NCI-H2227 treated with DMSO at 0.1 percent for 48 hours (cell line): Measurements from ENCODE around the gene LRRC14B.

Source experiments
- DNase-seq: peaks from one replicate; lab custom pipeline; 2025; lab: John Stamatoyannopoulos, UW

Gene LRRC14B

DNA sequence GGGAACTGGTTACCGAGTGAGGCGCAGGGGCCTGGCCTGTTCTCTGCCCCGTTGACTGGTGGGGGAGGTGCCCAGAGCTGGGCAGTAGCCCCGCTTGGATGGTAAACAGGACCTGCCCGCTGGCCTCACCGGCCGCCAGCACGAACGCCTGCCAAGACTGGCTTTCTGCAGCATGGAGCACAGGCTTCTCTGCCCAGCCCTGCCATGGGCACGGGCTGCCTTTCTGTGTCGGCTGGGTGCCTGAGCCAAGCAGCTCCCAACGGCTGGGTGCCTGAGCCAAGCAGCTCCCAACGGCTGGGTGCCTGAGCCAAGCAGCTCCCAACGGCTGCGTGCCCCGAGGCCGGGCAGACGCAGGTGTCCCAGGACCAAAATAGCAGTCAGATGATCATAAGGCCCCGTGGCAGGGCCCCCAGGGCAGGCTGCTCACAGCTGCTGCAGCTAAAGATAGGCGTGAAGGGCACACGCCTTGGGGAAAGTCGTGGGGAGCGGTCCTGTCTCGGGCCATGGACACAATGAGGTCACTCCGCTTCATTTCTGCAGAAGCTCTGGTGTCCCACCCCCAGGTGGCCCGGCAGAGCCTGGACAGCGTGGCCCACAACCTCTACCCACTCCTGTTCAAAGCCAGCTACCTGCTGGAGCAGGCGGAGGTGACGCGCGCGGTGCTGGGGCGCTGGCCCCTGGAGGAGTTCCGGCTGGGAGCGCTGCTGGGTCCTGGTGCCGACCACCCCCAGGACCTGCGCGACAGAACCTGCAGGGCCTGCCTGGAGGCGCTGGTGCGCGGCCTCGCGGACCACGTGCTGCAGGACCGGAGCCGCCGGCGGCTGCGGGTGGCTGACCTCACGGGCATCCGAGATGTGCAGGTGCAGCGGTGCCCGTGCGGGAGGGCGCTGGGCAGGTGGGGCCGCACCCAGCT lies at the start of gene LRRC14B:
TSS of gene LRRC14B (plus strand) at position 460 of the 913 bp plus-strand sequence. CDS start at position 504, 44 bp downstream.
- no peak for DNase-seq

DNA sequence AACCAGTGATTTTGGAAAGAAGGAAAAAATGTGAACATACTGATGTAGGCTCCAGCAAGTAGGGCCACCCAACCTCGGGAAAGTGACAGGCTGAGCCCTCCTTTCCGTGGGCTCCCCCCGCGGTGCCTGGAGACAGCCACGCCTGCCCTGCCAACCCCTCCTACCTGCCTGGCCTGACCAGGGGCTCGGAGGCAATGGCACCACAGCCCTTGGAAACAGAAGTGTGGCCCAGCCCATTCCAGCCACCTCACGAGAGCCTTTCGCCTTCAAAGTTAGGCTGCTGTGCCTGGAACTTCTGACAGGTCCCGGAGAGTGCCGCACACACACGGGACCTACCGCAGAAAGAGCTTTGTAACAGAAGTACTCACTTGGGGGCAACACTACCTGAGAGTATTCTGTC lies 49.5 kb upstream of the LRRC14B start:
- DNase-seq, result no peak

- no peak for DNase-seq
Measured at GRCh38 chr5:142246-142810, 49.0 kb upstream of the LRRC14B start.

DNA sequence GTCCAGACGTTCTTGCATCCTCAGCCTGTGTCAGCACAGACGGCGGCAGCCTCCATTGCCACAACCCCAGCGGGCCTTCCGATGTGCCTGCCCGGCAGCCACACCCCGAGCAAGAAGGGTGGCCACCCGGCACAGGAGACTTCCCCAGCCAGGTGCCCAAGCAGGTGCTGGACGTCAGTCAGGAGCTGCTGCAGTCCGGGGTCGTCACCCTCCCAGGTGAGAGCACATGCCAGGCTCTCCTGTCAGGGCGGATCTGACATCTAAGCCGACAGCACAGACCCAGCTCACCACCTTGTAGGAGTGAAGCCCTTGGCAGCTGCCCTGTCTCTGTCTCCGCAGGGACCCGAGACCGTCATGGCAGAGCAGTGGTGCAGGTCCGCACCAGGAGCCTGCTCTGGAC lies 48.3 kb upstream of the LRRC14B start:
- no peak for DNase-seq

- no peak for DNase-seq
Measured at GRCh38 chr5:144941-145340, 46.4 kb upstream of the LRRC14B start.

DNA sequence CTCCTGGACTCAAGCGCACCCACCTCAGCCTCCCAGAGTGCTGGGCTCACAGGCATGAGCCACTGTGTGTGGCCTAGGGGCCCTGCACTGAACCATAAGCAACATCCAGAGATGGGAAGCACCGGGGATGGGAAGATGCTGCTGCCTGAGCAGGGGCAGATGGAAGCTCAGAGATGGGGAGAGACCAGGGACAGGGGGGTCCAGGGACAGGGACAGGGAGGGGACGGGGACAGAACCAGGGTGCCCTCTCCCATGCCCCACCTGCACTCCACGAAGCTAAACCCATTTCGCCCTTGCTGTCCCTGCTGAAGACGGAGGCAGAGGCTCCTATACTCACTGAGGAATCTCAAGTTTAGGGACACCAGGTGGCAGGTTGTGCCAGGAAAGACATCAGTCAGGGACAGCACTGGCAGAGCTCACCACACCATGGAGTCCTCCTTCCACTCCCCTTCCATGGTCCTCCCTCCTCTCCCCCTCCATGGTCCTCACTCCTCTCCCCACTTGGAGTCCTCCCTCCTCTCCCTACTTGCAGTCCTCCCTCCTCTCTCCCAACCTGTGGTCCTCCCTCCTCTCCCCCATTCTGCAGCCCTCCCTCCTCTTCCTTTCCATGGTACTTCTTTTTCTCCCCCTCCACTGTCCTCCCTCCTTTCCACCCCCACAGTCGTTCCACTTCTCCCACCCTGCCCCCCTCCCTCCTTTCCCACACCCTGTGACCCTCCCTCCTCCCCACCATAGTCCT lies 45.5 kb upstream of the LRRC14B start:
- DNase-seq, result no peak

DNA sequence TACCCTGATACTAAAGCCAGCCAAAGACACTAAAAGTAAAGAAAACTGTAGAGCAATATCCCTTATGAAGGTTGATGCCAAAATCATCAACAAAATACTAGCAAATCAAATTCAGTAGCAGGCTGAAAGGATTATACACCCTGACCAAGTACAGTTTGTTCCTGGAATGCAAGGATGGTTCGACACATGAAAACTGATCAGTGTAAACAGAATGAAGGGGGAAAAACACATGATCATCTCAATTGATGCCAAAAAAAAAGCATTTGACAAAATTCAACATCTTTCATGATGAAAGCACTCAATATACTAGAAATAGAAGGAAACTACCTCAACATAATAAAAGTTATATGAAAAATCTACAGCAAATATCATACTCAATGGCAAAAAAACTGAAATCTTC lies 43.5 kb upstream of the LRRC14B start:
- no peak for DNase-seq

GRCh38 chr5:149745-150485 lies 41.4 kb upstream of the LRRC14B start:
- no peak for DNase-seq

GRCh38 chr5:150746-151145 lies 40.5 kb upstream of the LRRC14B start:
- DNase-seq, result no peak

DNA sequence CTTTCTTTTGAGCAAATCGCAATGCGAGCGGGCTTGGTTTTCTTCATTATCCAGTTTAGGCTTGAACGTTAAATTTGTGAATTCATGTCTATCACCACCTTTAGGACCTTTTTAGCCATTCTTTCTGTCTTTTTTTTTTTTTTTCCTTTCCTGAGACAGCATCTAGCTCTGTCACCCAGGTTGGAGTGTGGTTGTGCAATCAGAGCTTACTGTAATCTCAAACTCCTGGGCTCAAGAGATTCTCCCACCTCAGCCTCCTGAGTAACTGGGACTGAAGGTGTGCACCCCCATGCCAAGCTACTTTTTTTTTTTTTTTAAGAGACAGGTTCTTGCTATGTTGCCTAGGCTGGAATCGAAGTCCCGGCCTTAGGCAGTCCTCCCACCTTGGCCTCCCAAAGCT lies 39.2 kb upstream of the LRRC14B start:
- no peak for DNase-seq

GRCh38 chr5:153256-153655 lies 38.0 kb upstream of the LRRC14B start:
- DNase-seq, result no peak

DNA sequence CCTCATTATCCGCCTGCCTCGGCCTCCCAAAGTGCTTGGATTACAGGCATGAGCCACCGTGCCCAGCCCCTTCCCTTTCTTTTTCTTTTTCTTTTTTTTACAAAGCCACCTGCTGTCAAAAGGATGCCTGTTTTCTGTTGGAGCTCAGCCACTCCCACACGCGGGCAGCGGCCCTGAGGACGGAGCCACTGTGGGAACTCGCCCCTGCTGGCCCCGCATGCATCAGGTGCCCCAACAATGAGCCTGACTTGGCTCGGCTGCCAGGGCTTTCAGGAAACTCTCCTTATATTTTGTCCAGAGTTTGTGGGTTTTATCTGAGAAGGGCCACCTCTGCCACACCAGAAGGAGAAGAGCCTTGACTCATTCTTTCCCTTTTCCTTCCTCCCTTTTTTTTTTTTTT lies 37.1 kb upstream of the LRRC14B start:
- no peak for DNase-seq

DNA sequence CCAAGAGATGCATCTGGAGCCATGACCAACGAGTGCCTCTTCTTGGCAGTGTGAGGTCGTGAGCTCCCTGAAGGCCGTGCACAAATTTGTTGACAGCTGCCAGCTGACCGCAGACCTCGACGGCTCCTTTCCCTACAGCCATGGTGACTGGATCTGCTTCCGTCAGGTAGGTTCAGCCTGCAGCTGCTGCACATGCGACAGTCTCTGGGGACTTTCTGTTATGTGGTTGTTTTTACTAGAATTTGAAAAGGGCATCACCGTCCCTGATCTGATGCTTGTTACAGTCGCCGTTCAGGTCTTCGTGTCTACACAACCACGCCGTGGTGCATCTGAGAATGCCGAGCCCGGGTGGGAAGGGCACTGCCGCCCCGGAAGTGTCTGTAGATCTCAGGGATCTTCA lies 36.5 kb upstream of the LRRC14B start:
- DNase-seq, result no peak

- no peak for DNase-seq
Measured at GRCh38 chr5:155651-156410, 35.5 kb upstream of the LRRC14B start.

DNA sequence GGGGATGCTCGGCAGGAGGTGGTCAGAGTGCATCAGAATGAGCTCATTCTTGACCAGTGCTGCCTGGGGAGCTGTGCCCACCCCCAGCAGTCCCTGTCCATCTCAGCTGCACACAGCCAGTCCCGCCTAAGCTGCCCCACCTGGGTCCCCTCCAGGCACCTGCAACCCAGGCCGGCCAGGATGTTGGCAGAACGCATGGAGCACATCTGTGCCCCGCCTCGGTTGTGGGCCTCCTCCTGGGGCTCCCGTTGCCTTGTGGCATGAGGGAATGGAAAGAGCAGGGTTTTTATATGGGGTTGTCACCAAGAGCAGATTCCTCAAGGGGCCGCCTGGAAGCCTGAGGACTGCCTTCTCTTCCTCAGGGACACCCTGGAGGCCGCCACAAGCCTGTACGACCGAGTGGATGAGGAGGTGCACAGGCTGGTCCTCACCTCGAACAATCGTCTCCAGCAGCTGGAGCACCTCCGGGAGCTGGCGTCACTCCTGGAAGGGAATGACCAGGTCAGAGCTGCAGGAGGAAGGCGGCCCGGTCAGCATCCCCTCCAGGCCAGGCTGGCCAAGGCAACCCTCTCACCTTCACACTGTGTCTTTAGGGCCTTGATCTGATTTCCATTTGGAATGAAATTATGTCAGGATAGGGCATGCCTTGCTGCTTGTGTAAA lies 34.8 kb upstream of the LRRC14B start:
- DNase-seq, result no peak

DNA sequence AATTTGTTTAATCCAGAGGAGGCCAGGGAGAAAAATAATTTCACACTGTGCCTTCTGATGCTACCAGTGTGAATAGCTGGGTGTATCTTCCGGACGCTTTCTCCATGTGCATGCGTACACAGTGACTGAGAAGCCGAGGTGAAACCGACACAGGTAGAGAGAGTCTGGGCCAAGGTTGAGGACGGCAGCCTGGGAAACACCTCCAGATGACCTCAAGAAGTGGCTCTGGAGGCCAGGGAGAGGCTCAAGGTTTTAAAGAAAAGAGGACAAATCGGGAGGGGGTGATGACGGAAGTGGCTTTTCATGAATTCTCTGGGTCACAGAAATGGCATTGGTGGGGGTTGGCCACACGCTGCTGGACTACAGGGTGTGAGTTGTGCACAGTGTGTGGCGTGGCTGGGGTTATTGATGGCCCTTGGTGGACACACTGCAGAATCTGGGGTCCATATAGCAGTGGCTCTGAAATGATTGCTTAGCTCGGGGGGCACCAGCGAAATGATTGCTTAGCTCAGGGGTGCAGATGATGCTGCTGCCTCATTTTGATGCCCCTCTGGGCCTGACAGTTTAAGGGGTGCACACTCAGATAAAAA lies 34.1 kb upstream of the LRRC14B start:
- no peak for DNase-seq

DNA sequence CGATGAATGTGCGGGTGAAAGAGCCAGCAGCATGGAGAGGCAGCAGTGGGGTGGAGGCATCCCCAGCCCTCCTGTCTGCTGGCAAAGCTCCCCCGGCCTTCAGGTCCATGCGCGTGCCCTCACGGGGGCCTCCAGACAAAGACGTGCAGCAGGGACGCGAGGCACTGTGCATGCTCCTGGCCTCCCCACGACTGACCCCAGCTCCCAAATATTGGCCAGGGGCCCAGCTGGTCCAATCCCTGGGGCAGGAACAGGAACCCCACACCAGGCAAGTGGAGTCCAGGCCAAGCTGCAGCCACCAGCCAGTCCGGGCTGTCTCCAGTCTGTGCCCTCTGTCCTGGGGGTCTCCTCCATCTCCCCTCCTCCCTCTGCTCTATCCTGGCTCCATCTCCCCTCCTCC lies 33.5 kb upstream of the LRRC14B start:
- DNase-seq, result no peak

DNA sequence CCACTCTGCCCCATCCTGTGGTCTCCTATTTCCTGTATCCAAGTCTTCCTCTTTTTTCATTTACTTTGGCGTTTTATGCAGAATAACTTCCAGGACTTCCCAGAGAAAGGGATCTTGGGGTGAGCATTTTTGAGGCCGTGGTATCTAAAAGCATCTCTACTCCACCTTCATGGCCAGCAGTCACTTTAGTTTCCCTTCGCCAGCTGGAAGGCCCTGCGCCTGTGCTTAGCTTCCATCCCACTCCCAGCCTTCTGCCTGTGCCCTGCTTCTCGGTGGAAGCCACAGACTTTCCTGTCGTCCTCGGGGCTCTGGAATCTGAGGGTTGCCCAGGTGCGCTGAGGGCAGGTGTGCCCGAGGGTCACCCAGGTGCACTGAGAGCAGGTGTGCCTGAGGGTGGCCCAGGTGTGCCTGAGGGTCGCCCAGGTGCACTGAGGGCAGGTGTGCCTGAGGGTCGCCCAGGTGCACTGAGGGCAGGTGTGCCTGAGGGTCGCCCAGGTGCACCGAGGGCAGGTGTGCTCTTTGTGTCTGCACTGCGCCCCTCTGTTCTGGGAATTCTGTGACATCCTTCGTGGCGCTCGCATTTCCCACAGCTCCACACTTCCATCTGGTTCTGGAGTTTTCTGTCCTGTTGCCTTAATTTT lies 32.4 kb upstream of the LRRC14B start:
- DNase-seq, result no peak

- DNase-seq, result no peak
Measured at GRCh38 chr5:159448-160172, 31.7 kb upstream of the LRRC14B start.
